ENCODE measurements around the gene PSMB1.

Gene PSMB1

GRCh38 chr6:170500955-170501590, 52.0 kb downstream of the PSMB1 start:
- DNase-seq: no peak

GRCh38 chr6:170497841-170498301, 55.2 kb downstream of the PSMB1 start:
- DNase-seq: no peak

- no peak for DNase-seq
Measured at GRCh38 chr6:170493354-170493753, 59.8 kb downstream of the PSMB1 start.

DNA sequence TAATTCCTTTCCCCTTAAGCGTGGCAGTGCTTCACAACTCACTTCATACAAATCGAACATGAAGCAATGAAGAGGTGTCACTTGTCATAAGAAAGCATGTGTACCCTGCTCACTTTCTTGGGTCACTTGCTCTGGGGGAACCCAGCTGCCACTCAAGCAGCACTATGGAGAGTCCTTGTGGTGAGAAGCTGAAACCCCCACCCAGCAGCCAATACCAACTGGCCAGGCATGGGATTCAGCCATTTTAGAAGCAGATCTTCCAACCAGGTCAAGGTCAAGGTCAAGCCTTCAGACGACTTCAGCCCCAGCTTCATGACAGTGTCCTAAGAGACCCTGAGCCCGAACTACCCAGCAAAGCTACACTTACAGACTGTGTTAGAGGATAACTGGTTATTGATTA, 62.8 kb downstream of the PSMB1 start:
- no peak for DNase-seq

DNA sequence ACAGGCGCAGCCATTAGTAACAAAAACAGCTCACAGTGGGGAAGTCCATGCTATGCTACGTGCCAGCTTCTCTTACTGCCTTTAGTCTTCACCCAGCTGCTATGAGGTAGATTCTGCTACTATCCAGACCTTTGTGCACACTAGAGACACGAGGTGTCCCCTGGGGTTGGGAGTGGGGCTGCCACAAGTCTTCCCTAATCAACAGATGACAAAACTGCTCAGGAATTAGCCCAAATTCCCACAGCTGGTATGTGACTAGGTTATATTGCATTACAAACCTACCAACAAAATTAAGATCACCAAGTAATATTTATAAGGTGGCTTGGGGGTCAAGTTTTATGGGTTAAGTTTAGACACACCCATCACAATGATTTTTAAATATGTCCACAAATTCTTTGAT, 63.3 kb downstream of the PSMB1 start:
- DNase-seq: no peak

GRCh38 chr6:170487707-170488329, 65.3 kb downstream of the PSMB1 start:
- no peak for DNase-seq

DNA sequence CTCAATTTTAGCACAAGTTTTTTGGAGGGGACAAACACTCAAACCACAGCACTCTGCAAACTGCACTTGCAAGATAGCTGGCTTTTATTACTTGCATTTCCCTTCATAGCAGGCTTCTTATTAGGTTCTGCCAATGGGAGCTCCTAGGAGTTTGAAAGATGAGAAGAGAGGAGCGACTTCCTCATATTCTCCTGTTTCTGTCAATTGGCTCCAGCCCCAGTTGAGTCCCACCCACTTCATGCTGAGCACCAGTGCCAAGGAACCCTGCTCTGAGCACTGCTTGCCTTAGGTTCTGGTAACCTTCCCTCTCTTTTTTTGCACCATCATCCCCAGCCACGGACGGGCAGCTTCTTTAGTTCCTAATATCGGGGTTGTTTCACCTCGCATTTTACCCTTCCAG, 67.9 kb downstream of the PSMB1 start:
- no peak for DNase-seq
